Ishikawa (cell line): ENCODE measurements around the gene EPHA2.

Experiments
- CEBPB ChIP-seq: IDR thresholded peaks from 2 replicates; pipeline ENCODE4 v1.6.1; 2012
- CREB1 ChIP-seq: IDR thresholded peaks from 2 replicates; pipeline ENCODE4 v1.6.1; 2012; ENCODE audit warnings: low read depth
- EGR1 ChIP-seq: IDR thresholded peaks from 2 replicates; pipeline ENCODE4 v1.6.1; 2012
- EP300 ChIP-seq: IDR thresholded peaks from 2 replicates; pipeline ENCODE4 v1.6.1; 2012; ENCODE audit warnings: borderline replicate concordance
- FOXM1 ChIP-seq: IDR thresholded peaks from 2 replicates; pipeline ENCODE4 v1.6.1; 2012; ENCODE audit warnings: low read depth, borderline replicate concordance
- RAD21 ChIP-seq: IDR thresholded peaks from 2 replicates; pipeline ENCODE4 v1.6.1; 2012; ENCODE audit warnings: low read depth
- TCF12 ChIP-seq: IDR thresholded peaks from 2 replicates; pipeline ENCODE4 v1.6.1; 2012; ENCODE audit warnings: low read depth
- TEAD4 ChIP-seq: IDR thresholded peaks from 2 replicates; pipeline ENCODE4 v1.6.1; 2012
- TF ChIP-seq, protein P1 (sequence below): IDR thresholded peaks from 2 replicates; pipeline ENCODE4 v1.6.1; 2012; ENCODE audit warnings: low read depth, mild to moderate bottlenecking
- TF ChIP-seq, protein P2 (sequence below): IDR thresholded peaks from 2 replicates; pipeline ENCODE4 v1.6.1; 2012
- TF ChIP-seq, protein P3 (sequence below): IDR thresholded peaks from 2 replicates; pipeline ENCODE4 v1.6.1; 2012

DNA sequence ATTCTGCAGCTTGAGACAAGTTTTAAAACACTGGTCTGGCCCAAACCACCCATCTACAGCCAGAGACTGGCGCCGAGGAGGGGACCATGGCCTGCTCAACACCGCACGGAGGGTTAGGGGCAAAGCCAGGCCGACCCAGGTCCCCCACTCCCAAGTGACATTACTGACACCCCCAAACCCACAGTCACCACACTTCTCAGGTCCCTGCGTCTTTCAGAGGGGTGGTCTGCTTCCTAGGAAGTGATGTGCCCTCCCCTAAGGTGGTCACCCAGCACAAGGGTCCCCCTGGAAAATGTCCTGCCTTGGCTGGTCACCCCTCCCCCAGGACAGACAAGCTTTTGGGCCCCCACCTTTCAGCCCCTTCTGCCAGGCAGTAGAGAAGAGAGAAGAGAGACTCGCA lies 20.8 kb upstream of the EPHA2 start:
- TF ChIP-seq TCF12 (no peak), RAD21 (no peak), TEAD4 (no peak), FOXM1 (no peak), CEBPB (no peak), EP300 (no peak), CREB1 (no peak), EGR1 (no peak)
- TF ChIP-seq, protein P1, sequence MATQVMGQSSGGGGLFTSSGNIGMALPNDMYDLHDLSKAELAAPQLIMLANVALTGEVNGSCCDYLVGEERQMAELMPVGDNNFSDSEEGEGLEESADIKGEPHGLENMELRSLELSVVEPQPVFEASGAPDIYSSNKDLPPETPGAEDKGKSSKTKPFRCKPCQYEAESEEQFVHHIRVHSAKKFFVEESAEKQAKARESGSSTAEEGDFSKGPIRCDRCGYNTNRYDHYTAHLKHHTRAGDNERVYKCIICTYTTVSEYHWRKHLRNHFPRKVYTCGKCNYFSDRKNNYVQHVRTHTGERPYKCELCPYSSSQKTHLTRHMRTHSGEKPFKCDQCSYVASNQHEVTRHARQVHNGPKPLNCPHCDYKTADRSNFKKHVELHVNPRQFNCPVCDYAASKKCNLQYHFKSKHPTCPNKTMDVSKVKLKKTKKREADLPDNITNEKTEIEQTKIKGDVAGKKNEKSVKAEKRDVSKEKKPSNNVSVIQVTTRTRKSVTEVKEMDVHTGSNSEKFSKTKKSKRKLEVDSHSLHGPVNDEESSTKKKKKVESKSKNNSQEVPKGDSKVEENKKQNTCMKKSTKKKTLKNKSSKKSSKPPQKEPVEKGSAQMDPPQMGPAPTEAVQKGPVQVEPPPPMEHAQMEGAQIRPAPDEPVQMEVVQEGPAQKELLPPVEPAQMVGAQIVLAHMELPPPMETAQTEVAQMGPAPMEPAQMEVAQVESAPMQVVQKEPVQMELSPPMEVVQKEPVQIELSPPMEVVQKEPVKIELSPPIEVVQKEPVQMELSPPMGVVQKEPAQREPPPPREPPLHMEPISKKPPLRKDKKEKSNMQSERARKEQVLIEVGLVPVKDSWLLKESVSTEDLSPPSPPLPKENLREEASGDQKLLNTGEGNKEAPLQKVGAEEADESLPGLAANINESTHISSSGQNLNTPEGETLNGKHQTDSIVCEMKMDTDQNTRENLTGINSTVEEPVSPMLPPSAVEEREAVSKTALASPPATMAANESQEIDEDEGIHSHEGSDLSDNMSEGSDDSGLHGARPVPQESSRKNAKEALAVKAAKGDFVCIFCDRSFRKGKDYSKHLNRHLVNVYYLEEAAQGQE: no peak
- TF ChIP-seq, protein P2, sequence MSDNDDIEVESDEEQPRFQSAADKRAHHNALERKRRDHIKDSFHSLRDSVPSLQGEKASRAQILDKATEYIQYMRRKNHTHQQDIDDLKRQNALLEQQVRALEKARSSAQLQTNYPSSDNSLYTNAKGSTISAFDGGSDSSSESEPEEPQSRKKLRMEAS: no peak
- TF ChIP-seq, protein P3, sequence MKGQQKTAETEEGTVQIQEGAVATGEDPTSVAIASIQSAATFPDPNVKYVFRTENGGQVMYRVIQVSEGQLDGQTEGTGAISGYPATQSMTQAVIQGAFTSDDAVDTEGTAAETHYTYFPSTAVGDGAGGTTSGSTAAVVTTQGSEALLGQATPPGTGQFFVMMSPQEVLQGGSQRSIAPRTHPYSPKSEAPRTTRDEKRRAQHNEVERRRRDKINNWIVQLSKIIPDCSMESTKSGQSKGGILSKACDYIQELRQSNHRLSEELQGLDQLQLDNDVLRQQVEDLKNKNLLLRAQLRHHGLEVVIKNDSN: no peak
